CD4-positive, alpha-beta T cell (primary cell): ENCODE measurements around the gene PPP6R3. TPM values are rescaled to one million over a fixed set of nuclear protein-coding genes. Genes with fewer than 3 reads are reported as not detected.

Experiments
- ATAC-seq: fragments of 200-7000 bp; cut with Tn5 transposase; one replicate; pipeline ENCODE4 v1.10.0; 2022; ENCODE audit warnings: mild to moderate bottlenecking; ENCODE audit not compliant: poor library complexity
- CTCF ChIA-PET: fragments of 350-600 bp; sonication (Branson Sonifier 250); formaldehyde crosslinking; loops from one replicate; lab custom pipeline; 2021; ENCODE audit warnings: antibody characterized with exemption, inconsistent platforms; lab: Charles Lee
- POLR2A ChIA-PET: fragments of 350-600 bp; sonication (Branson Sonifier 250); formaldehyde crosslinking; loops from one replicate; lab custom pipeline; 2021; ENCODE audit warnings: antibody characterized with exemption, inconsistent platforms; lab: Charles Lee
- DNase-seq, 14 experiments: peaks; one replicate each; pipeline ENCODE4 v3.0.0-alpha.2; 2013 to 2020; ENCODE audit warnings: mixed read lengths in 2 of 14
- H3K27ac ChIP-seq, 2 donors: one replicate each; pipeline versions ENCODE4 v1.5.1 to v1.7.0; 2013; ENCODE audit warnings: low read length in 2 of 2, low read depth in 1 of 2, mild to moderate bottlenecking in 1 of 2
- H3K27me3 ChIP-seq, 2 experiments: 1 replicate in 1 of 2; 2 replicates in 1 of 2; pipeline versions ENCODE4 v1.6.1 to v1.7.0; 2013; ENCODE audit warnings: low read length in 2 of 2, control low read depth in 1 of 2, mild to moderate bottlenecking in 1 of 2, moderate library complexity in 1 of 2; ENCODE audit not compliant: insufficient read depth in 2 of 2, control insufficient read depth in 1 of 2
- H3K36me3 ChIP-seq: one replicate; pipeline ENCODE4 v1.6.1; 2013; ENCODE audit warnings: low read length, control low read depth; ENCODE audit not compliant: insufficient read depth
- H3K4me1 ChIP-seq: one replicate; pipeline ENCODE4 v1.6.1; 2013; ENCODE audit warnings: low read length, control low read depth; ENCODE audit not compliant: insufficient read depth
- H3K4me3 ChIP-seq: one replicate; pipeline ENCODE4 v1.5.1; 2013; ENCODE audit warnings: mild to moderate bottlenecking, low read length, moderate library complexity
- H3K9me3 ChIP-seq, 2 experiments: 1 replicate in 1 of 2; 2 replicates in 1 of 2; pipeline versions ENCODE4 v1.6.1 to v1.7.0; 2013; ENCODE audit warnings: low read length in 2 of 2, mild to moderate bottlenecking in 2 of 2, control low read depth in 1 of 2, moderate library complexity in 1 of 2; ENCODE audit not compliant: control insufficient read depth in 1 of 2, insufficient read depth in 1 of 2
- H3K27ac Mint-ChIP-seq: one replicate; pipeline ENCODE4 v1.8.0; 2020; ENCODE audit warnings: mixed read lengths
- H3K27me3 Mint-ChIP-seq: one replicate; pipeline ENCODE4 v1.8.0; 2021; ENCODE audit warnings: mixed read lengths
- H3K36me3 Mint-ChIP-seq: one replicate; pipeline ENCODE4 v1.8.0; 2021; ENCODE audit warnings: low read depth, mixed read lengths
- H3K4me1 Mint-ChIP-seq: one replicate; pipeline ENCODE4 v1.8.0; 2021; ENCODE audit warnings: low read depth, mixed read lengths
- H3K4me3 Mint-ChIP-seq: one replicate; pipeline ENCODE4 v1.8.0; 2020; ENCODE audit warnings: mild to moderate bottlenecking, mixed read lengths
- H3K9me3 Mint-ChIP-seq: one replicate; pipeline ENCODE4 v1.8.0; 2020; ENCODE audit warnings: mixed read lengths
- CTCF ChIP-seq: fragments of 200-600 bp; IDR thresholded peaks from one replicate; pipeline ENCODE4 v1.8.0; 2022; ENCODE audit warnings: antibody characterized with exemption, mild to moderate bottlenecking
- intact Hi-C, 2 experiments: fragments of 100-400 bp; cut with DNase I in 1 of 2; cut with micrococcal nuclease in 1 of 2; formaldehyde crosslinking; loops; one replicate each; pipeline versions ENCODE4 v1.15.1 to v1.9.0; 2023 to 2025; cut with DNase I, micrococcal nuclease
- total RNA-seq, 174 experiments: library from RNA in 2 of 174; stranded (reverse) in 2 of 174; gene quantifications; one replicate each; pipeline ENCODE4 v1.2.3 and lab custom pipeline; 2021 to 2026

Gene PPP6R3
- total RNA-seq, 2 experiments from 2014 or later: 108 to 109 TPM

DNA sequence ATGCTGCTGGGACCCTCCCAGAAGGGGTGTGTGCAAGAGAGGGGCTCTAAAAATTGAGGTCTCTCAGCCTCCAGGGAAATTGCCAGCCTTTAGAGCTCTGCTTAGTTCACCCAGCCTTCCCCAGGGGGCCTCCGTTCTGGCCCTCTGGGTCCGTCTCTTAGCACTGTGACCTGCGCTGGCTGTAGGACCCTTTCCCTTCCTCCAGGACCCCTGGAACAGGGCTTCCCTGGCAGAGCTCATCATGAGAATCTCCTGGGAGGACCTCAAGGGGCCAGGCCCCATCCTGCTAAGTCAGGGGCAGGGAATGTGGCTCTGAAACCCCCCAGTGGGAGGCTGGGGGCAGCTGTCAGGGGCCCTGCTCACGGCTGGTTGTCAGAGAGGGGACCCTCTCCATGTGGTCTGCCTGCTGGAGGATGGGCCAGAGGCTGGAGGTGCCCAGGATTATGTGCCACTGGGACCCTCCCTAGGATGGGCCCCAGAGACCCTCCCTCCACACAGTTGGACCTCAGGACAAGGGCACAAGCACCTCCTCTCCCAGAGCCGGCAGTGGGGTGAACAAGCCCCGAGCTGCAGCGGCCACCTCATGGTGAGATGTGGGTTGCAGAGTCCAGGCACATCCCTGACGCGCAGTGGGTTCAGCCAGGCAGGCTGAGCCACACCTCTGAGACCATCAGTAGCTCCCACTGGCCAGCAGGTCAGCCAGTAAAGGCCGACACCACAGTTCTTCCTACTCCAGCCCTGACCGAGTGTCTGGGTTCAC lies 196.6 kb downstream of the PPP6R3 start:
- H3K9me3 ChIP-seq: peaks cover 0 to 30% of the 10 kb centered on the region in 2 experiments
- H3K27me3 ChIP-seq: peaks cover 0 to 4% of the 10 kb centered on the region in 2 experiments
- no peaks in the 10 kb centered on the region for H3K4me1 Mint-ChIP-seq
- DNase-seq (peak in 1 of 14 experiments; percentile 4), ATAC-seq (no peak)
- TF ChIP-seq CTCF: no peak
- no peaks in the 10 kb centered on the region for H3K9me3 Mint-ChIP-seq
- ChIA-PET POLR2A (no interaction called here), CTCF (no interaction called here)
- no peaks in the 10 kb centered on the region for H3K36me3 ChIP-seq
- no peak overlapping the region for H3K27ac Mint-ChIP-seq
- H3K27me3 Mint-ChIP-seq: peaks cover 13% of the 10 kb centered on the region
- H3K4me3 ChIP-seq: no peak overlapping the region
- H3K4me1 ChIP-seq: no peaks in the 10 kb centered on the region
- H3K4me3 Mint-ChIP-seq: no peak overlapping the region
- intact Hi-C loops: no loop called here
- no peak overlapping the region for H3K27ac ChIP-seq
- H3K36me3 Mint-ChIP-seq: no peaks in the 10 kb centered on the region

- H3K27ac Mint-ChIP-seq: no peak overlapping the region
- peaks cover 0 to 29% of the 10 kb centered on the region in 2 experiments for H3K9me3 ChIP-seq
- H3K4me1 ChIP-seq: no peaks in the 10 kb centered on the region
- no peak for ATAC-seq
- no peaks in the 10 kb centered on the region for H3K36me3 Mint-ChIP-seq
- H3K4me3 Mint-ChIP-seq: no peak overlapping the region
- intact Hi-C loops: no loop called here
- POLR2A ChIA-PET: no interaction called here
- H3K36me3 ChIP-seq: no peaks in the 10 kb centered on the region
- no peaks in the 10 kb centered on the region for H3K4me1 Mint-ChIP-seq
- TF ChIP-seq CTCF: no peak
- H3K27me3 Mint-ChIP-seq: peaks cover 12% of the 10 kb centered on the region
- peaks cover 0 to 4% of the 10 kb centered on the region in 2 experiments for H3K27me3 ChIP-seq
- CTCF ChIA-PET: no interaction called here
- no peak overlapping the region for H3K4me3 ChIP-seq
- H3K27ac ChIP-seq: no peak overlapping the region
- H3K9me3 Mint-ChIP-seq: no peaks in the 10 kb centered on the region
- no peak for DNase-seq
These were observed 197.5 kb downstream of the PPP6R3 start for GRCh38 chr11:68658097-68658496.

GRCh38 chr11:68658661-68659060 lies 198.1 kb downstream of the PPP6R3 start:
- no peaks in the 10 kb centered on the region for H3K4me1 Mint-ChIP-seq
- H3K9me3 Mint-ChIP-seq: no peaks in the 10 kb centered on the region
- H3K27ac ChIP-seq: no peak overlapping the region
- ChIA-PET CTCF (no interaction called here), POLR2A (no interaction called here)
- H3K4me3 Mint-ChIP-seq: no peak overlapping the region
- TF ChIP-seq CTCF: no peak
- H3K27ac Mint-ChIP-seq: no peak overlapping the region
- H3K4me3 ChIP-seq: no peak overlapping the region
- H3K36me3 ChIP-seq: no peaks in the 10 kb centered on the region
- H3K27me3 Mint-ChIP-seq: peaks cover 8% of the 10 kb centered on the region
- H3K27me3 ChIP-seq: peaks cover 0 to 2% of the 10 kb centered on the region in 2 experiments
- no peaks in the 10 kb centered on the region for H3K36me3 Mint-ChIP-seq
- H3K4me1 ChIP-seq: no peaks in the 10 kb centered on the region
- DNase-seq: no peak
- intact Hi-C loops: no loop called here
- ATAC-seq: no peak
- peaks cover 0 to 23% of the 10 kb centered on the region in 2 experiments for H3K9me3 ChIP-seq
